ENCODE results near the gene FRAS1. TPM values are rescaled to one million over a fixed set of nuclear protein-coding genes. Genes with fewer than 3 reads are reported as not detected.

Gene FRAS1
- total RNA-seq, 1 experiment from 2014 or later, result 0.23 TPM

GRCh38 chr4:78513411-78513975 is 456.4 kb downstream of the FRAS1 start:
- no peak for ATAC-seq
- CTCF ChIA-PET, result interaction anchor here (0.5 kb wide), 1 partner anchor 570 kb away, joined by 3 read pairs; no protein-coding TSS in a partner anchor
- intact Hi-C loops (cut with micrococcal nuclease; ENCODE audit: unreplicated experiment), result loop anchor here (5.0 kb wide), 1 partner anchor 456 kb away; the partner anchor contains the start of gene FRAS1

DNA sequence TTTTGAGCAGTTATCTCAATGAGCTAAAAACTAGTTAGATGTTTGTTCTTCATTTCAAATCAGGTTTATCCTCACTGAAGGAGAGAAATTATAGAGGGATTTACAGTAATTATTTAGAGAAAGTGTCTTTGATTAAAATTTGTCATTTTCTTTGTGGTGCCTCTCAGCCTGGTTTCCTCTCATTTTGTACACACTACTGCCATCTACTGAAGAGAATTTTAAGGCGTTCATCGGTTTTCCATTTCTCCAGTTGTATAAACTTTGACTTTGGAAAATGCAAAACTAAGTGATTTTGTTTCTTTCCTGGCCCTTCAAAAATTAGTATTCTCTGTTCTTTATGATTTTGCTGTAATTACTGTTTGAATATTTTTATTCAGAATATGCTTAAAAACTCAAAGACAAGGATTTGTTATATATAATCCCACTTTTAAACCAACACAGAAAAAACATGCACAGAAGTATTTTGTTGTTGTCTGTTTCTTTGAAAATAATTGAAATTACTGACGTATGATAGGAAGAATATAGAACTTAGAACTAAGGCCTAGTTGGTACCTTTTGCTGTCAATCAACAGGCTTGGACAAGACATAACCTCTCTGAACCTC is 460.0 kb downstream of the FRAS1 start:
- ChIA-PET CTCF (no interaction called here), POLR2A (no interaction called here)
- Histone ChIP-seq H3K4me1 (ENCODE audit: control insufficient read depth, insufficient read depth, low read length) (no peaks in the 10 kb centered on the region), H3K36me3 (ENCODE audit: control insufficient read depth, insufficient read depth, low read length) (no peaks in the 10 kb centered on the region), H3K27ac (ENCODE audit: low read length) (no peak overlapping the region), H3K9me3 (ENCODE audit: control insufficient read depth, insufficient read depth, low read depth, low read length) (no peaks in the 10 kb centered on the region), H3K4me3 (ENCODE audit: low read depth in 2 of 2, low read length in 2 of 2) (no peak overlapping the region), H3K27me3 (ENCODE audit: control insufficient read depth, insufficient read depth, low read length) (no peaks in the 10 kb centered on the region)
- in situ Hi-C loops (cut with HindIII; ENCODE audit: low pct_unique_long_range_greater_than_20kb, low sequenced_read_pairs), result no loop called here
- intact Hi-C loops (cut with micrococcal nuclease; ENCODE audit: unreplicated experiment), result loop anchor here (5.0 kb wide), 1 partner anchor 560 kb away; no protein-coding TSS in a partner anchor
- ATAC-seq (no peak), DNase-seq (ENCODE audit: low read depth, low spot score) (no peak)
- TF ChIP-seq POLR2AphosphoS5 (IDR thresholded peaks at IDR 0.05; ENCODE audit: low read depth, low read length) (no peak), TCF7L2 (IDR thresholded peaks at IDR 0.05; ENCODE audit: low read depth, low read length) (no peak), REST (IDR thresholded peaks at IDR 0.05; ENCODE audit: insufficient read depth in 1 of 2, low read depth in 2 of 2, low read length in 1 of 2) (no peak), SIN3A (IDR thresholded peaks at IDR 0.05; ENCODE audit: borderline replicate concordance, insufficient read depth, low read depth, low read length) (no peak)
- TF ChIP-seq, protein P1, sequence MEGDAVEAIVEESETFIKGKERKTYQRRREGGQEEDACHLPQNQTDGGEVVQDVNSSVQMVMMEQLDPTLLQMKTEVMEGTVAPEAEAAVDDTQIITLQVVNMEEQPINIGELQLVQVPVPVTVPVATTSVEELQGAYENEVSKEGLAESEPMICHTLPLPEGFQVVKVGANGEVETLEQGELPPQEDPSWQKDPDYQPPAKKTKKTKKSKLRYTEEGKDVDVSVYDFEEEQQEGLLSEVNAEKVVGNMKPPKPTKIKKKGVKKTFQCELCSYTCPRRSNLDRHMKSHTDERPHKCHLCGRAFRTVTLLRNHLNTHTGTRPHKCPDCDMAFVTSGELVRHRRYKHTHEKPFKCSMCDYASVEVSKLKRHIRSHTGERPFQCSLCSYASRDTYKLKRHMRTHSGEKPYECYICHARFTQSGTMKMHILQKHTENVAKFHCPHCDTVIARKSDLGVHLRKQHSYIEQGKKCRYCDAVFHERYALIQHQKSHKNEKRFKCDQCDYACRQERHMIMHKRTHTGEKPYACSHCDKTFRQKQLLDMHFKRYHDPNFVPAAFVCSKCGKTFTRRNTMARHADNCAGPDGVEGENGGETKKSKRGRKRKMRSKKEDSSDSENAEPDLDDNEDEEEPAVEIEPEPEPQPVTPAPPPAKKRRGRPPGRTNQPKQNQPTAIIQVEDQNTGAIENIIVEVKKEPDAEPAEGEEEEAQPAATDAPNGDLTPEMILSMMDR (IDR thresholded peaks at IDR 0.05), result peak; percentile 45; the same call in 1 of the 2 replicates
- BruUV-seq (replicated peaks), result no TSS peak

More at GRCh38 chr4:78513411-78513975, 456.4 kb downstream of the FRAS1 start:
- in situ Hi-C loops (cut with HindIII; ENCODE audit: low pct_unique_long_range_greater_than_20kb, low sequenced_read_pairs), result no loop called here
- no peaks in the 10 kb centered on the region for H3K4me1 ChIP-seq (ENCODE audit: control insufficient read depth, insufficient read depth, low read length)
- no TSS peak for BruUV-seq (replicated peaks)
- no peaks in the 10 kb centered on the region for H3K27me3 ChIP-seq (ENCODE audit: control insufficient read depth, insufficient read depth, low read length)
- TF ChIP-seq, protein P1 (IDR thresholded peaks at IDR 0.05), result no peak
- TF ChIP-seq TCF7L2 (IDR thresholded peaks at IDR 0.05; ENCODE audit: low read depth, low read length) (no peak), POLR2AphosphoS5 (IDR thresholded peaks at IDR 0.05; ENCODE audit: low read depth, low read length) (no peak), SIN3A (IDR thresholded peaks at IDR 0.05; ENCODE audit: borderline replicate concordance, insufficient read depth, low read depth, low read length) (no peak), REST (IDR thresholded peaks at IDR 0.05; ENCODE audit: insufficient read depth in 1 of 2, low read depth in 2 of 2, low read length in 1 of 2) (no peak)
- H3K36me3 ChIP-seq (ENCODE audit: control insufficient read depth, insufficient read depth, low read length), result no peaks in the 10 kb centered on the region
- no peak overlapping the region for H3K4me3 ChIP-seq (ENCODE audit: low read depth in 2 of 2, low read length in 2 of 2)
- DNase-seq (ENCODE audit: low read depth, low spot score), result no peak
- H3K9me3 ChIP-seq (ENCODE audit: control insufficient read depth, insufficient read depth, low read depth, low read length), result no peaks in the 10 kb centered on the region
- no peak overlapping the region for H3K27ac ChIP-seq (ENCODE audit: low read length)
- POLR2A ChIA-PET, result no interaction called here

Measured in Panc1 (cell line).